ENCODE results near the gene STX4. TPM values are rescaled to one million over a fixed set of nuclear protein-coding genes. Genes with fewer than 3 reads are reported as not detected.

Gene STX4
- total and polyA plus RNA-seq, 9 of the 15 experiments (the other 6 are each of a cell fraction or from before 2014, with no cell fraction given), result 3.2 to 48.0 (median 21.5) TPM

DNA sequence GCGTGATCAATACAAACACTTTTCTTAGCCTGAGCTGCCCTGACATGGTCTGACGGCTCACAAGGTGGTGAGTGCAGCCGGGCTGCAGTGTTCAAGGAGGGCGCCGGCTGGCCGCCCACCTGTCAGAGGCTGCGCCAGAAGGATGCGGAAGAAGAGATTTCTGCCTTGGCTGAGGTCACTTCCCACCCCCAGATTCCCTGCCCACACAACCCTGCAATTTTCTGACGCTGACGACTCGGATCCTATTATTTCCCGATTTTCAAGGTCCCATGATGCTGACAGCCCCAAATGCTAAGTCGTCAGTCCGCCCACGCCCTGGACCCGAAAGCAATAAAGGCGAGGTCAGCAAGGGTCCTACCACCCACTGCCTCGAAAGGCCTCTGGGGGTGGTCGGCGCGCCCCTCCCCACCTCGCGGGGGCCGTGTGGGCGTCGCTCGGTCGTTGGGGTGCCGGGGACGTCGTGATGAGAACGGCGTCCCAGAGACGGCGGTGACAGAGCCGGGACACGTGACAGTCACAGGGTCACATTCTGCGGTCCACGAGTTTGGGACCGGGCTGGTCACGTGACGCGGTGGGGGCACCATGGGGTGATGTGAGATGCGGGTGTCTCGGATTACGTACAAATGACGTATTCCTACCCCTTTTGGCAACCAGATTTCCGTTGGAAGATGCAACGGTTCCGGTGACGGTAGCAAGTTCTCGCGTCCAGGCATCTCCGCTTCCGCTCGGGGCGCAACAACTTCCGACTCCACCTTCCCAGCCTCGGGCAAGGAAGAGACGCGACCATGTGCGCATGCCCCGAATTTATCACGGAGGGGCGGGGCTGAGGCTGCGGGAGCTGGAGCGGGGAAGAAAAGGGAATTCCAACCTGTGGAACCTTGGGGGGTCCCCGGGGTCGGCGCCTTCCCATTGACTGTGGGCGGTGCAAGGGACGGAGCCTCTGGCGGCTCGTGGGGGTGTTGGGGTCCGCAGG is at the start of gene STX4 (continued):
- TF ChIP-seq POLR2G (IDR thresholded peaks at IDR 0.05; ENCODE audit: low read depth, low read length) (peak; percentile 83), ZNF57 (CRISPR knock-in tag; IDR thresholded peaks at IDR 0.05) (no peak), SMARCB1 (IDR thresholded peaks at IDR 0.05; ENCODE audit: insufficient read length, low read depth) (no peak), ZNF212 (CRISPR knock-in tag; IDR thresholded peaks at IDR 0.05) (no peak), NCOR1 (IDR thresholded peaks at IDR 0.05) (peak; percentile 48; the same call in 1 of the 2 replicates), MED1 (CRISPR knock-in tag; IDR thresholded peaks at IDR 0.05; ENCODE audit: borderline replicate concordance) (no peak), RBM15 (IDR thresholded peaks at IDR 0.05; ENCODE audit: insufficient read depth, low read length) (no peak), ETV6 (IDR thresholded peaks at IDR 0.05; ENCODE audit: borderline replicate concordance in 1 of 2, low read depth in 2 of 2, low read length in 1 of 2) (0 out of 4 replicates have a peak, but pooled peaks of 1 of the 2 experiments have one; percentile 31), ETV6 (CRISPR knock-in tag; IDR thresholded peaks at IDR 0.05; ENCODE audit: borderline replicate concordance) (no peak), ZBTB8A (IDR thresholded peaks at IDR 0.05; ENCODE audit: partially characterized antibody) (no peak), FOXJ3 (CRISPR knock-in tag; IDR thresholded peaks at IDR 0.05) (no peak), ZNF282 (CRISPR knock-in tag; IDR thresholded peaks at IDR 0.05) (no peak), MTA1 (IDR thresholded peaks at IDR 0.05; ENCODE audit: borderline replicate concordance) (no peak), SETDB1 (IDR thresholded peaks at IDR 0.05; ENCODE audit: low read length) (peak; percentile 89), CBFB (CRISPR knock-in tag; IDR thresholded peaks at IDR 0.05) (peak; percentile 94), SAP30 (IDR thresholded peaks at IDR 0.05; ENCODE audit: borderline replicate concordance, insufficient read depth, low read depth, low read length, poor library complexity, severe bottlenecking) (peak; percentile 62), HNRNPL (IDR thresholded peaks at IDR 0.05; ENCODE audit: low read depth, low read length) (no peak)
- TF ChIP-seq, protein P1, sequence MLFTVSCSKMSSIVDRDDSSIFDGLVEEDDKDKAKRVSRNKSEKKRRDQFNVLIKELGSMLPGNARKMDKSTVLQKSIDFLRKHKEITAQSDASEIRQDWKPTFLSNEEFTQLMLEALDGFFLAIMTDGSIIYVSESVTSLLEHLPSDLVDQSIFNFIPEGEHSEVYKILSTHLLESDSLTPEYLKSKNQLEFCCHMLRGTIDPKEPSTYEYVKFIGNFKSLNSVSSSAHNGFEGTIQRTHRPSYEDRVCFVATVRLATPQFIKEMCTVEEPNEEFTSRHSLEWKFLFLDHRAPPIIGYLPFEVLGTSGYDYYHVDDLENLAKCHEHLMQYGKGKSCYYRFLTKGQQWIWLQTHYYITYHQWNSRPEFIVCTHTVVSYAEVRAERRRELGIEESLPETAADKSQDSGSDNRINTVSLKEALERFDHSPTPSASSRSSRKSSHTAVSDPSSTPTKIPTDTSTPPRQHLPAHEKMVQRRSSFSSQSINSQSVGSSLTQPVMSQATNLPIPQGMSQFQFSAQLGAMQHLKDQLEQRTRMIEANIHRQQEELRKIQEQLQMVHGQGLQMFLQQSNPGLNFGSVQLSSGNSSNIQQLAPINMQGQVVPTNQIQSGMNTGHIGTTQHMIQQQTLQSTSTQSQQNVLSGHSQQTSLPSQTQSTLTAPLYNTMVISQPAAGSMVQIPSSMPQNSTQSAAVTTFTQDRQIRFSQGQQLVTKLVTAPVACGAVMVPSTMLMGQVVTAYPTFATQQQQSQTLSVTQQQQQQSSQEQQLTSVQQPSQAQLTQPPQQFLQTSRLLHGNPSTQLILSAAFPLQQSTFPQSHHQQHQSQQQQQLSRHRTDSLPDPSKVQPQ (CRISPR knock-in tag; IDR thresholded peaks at IDR 0.05; ENCODE audit: borderline replicate concordance), result peak; percentile 93
- TF ChIP-seq, protein P2, sequence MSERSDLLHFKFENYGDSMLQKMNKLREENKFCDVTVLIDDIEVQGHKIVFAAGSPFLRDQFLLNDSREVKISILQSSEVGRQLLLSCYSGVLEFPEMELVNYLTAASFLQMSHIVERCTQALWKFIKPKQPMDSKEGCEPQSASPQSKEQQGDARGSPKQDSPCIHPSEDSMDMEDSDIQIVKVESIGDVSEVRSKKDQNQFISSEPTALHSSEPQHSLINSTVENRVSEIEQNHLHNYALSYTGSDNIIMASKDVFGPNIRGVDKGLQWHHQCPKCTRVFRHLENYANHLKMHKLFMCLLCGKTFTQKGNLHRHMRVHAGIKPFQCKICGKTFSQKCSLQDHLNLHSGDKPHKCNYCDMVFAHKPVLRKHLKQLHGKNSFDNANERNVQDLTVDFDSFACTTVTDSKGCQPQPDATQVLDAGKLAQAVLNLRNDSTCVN (CRISPR knock-in tag; IDR thresholded peaks at IDR 0.05), result no peak
- TF ChIP-seq, protein P3, sequence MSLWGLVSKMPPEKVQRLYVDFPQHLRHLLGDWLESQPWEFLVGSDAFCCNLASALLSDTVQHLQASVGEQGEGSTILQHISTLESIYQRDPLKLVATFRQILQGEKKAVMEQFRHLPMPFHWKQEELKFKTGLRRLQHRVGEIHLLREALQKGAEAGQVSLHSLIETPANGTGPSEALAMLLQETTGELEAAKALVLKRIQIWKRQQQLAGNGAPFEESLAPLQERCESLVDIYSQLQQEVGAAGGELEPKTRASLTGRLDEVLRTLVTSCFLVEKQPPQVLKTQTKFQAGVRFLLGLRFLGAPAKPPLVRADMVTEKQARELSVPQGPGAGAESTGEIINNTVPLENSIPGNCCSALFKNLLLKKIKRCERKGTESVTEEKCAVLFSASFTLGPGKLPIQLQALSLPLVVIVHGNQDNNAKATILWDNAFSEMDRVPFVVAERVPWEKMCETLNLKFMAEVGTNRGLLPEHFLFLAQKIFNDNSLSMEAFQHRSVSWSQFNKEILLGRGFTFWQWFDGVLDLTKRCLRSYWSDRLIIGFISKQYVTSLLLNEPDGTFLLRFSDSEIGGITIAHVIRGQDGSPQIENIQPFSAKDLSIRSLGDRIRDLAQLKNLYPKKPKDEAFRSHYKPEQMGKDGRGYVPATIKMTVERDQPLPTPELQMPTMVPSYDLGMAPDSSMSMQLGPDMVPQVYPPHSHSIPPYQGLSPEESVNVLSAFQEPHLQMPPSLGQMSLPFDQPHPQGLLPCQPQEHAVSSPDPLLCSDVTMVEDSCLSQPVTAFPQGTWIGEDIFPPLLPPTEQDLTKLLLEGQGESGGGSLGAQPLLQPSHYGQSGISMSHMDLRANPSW (CRISPR knock-in tag; IDR thresholded peaks at IDR 0.05), result no peak; the same call in 1 of the 2 replicates

Measured in K562 (cell line).